Panc1 (cell line): ENCODE data around the gene NSMCE1. TPM values are rescaled to one million over a fixed set of nuclear protein-coding genes. Genes with fewer than 3 reads are reported as not detected.

ENCODE experiments used
- ATAC-seq: fragments of 200-7000 bp; cut with Tn5 transposase; 2 replicates; pipeline ENCODE4 v1.9.1; 2020; ENCODE audit warnings: mild to moderate bottlenecking, moderate library complexity
- BruUV-seq: library from RNA; stranded (reverse); fragments of 400-500 nt; replicated peaks from 2 replicates; lab custom pipeline; 2021; lab: Mats Ljungman, UMichigan
- CTCF ChIA-PET: fragments of 300-600 bp; sonication (Branson Sonifier 250); formaldehyde crosslinking; loops from one replicate; lab custom pipeline; 2022; ENCODE audit warnings: antibody characterized with exemption; lab: Charles Lee
- POLR2A ChIA-PET: fragments of 300-600 bp; sonication (Branson Sonifier 250); formaldehyde crosslinking; loops from one replicate; lab custom pipeline; 2022; ENCODE audit warnings: antibody characterized with exemption; lab: Charles Lee
- DNase-seq: peaks from one replicate; pipeline ENCODE4 v3.0.0-alpha.2; 2010; ENCODE audit warnings: low read depth, low spot score
- H3K27ac ChIP-seq: 2 replicates; pipeline ENCODE4 v1.5.1; 2011; ENCODE audit warnings: mild to moderate bottlenecking, low read length, inconsistent platforms
- H3K27me3 ChIP-seq: fragments of 200-500 bp; sonication (Bioruptor generic); 2 replicates; pipeline ENCODE4 v1.6.0; 2014; ENCODE audit warnings: low read length, inconsistent platforms; ENCODE audit not compliant: control insufficient read depth, insufficient read depth
- H3K36me3 ChIP-seq: fragments of 200-500 bp; sonication (Bioruptor generic); 2 replicates; pipeline ENCODE4 v1.5.1; 2014; ENCODE audit warnings: inconsistent platforms, mild to moderate bottlenecking, low read length, moderate library complexity; ENCODE audit not compliant: control insufficient read depth, insufficient read depth
- H3K4me1 ChIP-seq: 2 replicates; pipeline ENCODE4 v1.5.1; 2011; ENCODE audit warnings: inconsistent platforms, mild to moderate bottlenecking, low read length, moderate library complexity; ENCODE audit not compliant: control insufficient read depth, insufficient read depth
- H3K4me3 ChIP-seq, 2 experiments: 2 replicates each; pipeline ENCODE4 v1.5.1; 2011 to 2012; ENCODE audit warnings: low read depth in 2 of 2, low read length in 2 of 2, mild to moderate bottlenecking in 2 of 2, inconsistent platforms in 1 of 2, moderate library complexity in 1 of 2
- H3K9me3 ChIP-seq: fragments of 200-500 bp; sonication (Bioruptor generic); 2 replicates; pipeline ENCODE4 v1.5.1; 2014; ENCODE audit warnings: low read depth, mild to moderate bottlenecking, inconsistent platforms, low read length, moderate library complexity; ENCODE audit not compliant: control insufficient read depth, insufficient read depth
- POLR2AphosphoS5 ChIP-seq: IDR thresholded peaks from 2 replicates; pipeline ENCODE4 v1.6.1; 2012; ENCODE audit warnings: mild to moderate bottlenecking, low read depth, low read length, moderate library complexity
- SIN3A ChIP-seq: IDR thresholded peaks from 2 replicates; pipeline ENCODE4 v1.6.1; 2012; ENCODE audit warnings: low read depth, mild to moderate bottlenecking, low read length, moderate library complexity, borderline replicate concordance; ENCODE audit not compliant: insufficient read depth
- TCF7L2 ChIP-seq: IDR thresholded peaks from 2 replicates; pipeline ENCODE4 v1.6.1; 2011; ENCODE audit warnings: mild to moderate bottlenecking, low read depth, low read length, inconsistent platforms
- in situ Hi-C: cut with HindIII; loops from 2 replicates; pipeline ENCODE4 v1.10.0; 2016; ENCODE audit warnings: low sequenced_read_pairs, low pct_unique_long_range_greater_than_20kb
- intact Hi-C: fragments of 100-400 bp; cut with micrococcal nuclease; formaldehyde crosslinking; loops from one replicate; pipeline ENCODE4 v1.10.0; 2022; ENCODE audit not compliant: unreplicated experiment
- total RNA-seq: library from RNA; stranded (reverse); gene quantifications from one replicate; pipeline ENCODE4 v1.2.1, GENCODE V29; 2021; ENCODE audit not compliant: unreplicated experiment
- TF ChIP-seq, protein P1 (sequence below): fragments of 450-650 bp; IDR thresholded peaks from 2 replicates; pipeline ENCODE4 v1.5.1; 2017; ENCODE audit warnings: mild to moderate bottlenecking
- TF ChIP-seq, protein P2 (sequence below), 2 experiments: IDR thresholded peaks; 2 replicates each; pipeline ENCODE4 v1.6.1; 2011 to 2012; ENCODE audit warnings: low read depth in 2 of 2, control low read depth in 1 of 2, low read length in 1 of 2, mild to moderate bottlenecking in 1 of 2, moderate library complexity in 1 of 2; ENCODE audit not compliant: insufficient read depth in 1 of 2

NSMCE1 gene
- total RNA-seq, 1 experiment from 2014 or later: 48.2 TPM

DNA sequence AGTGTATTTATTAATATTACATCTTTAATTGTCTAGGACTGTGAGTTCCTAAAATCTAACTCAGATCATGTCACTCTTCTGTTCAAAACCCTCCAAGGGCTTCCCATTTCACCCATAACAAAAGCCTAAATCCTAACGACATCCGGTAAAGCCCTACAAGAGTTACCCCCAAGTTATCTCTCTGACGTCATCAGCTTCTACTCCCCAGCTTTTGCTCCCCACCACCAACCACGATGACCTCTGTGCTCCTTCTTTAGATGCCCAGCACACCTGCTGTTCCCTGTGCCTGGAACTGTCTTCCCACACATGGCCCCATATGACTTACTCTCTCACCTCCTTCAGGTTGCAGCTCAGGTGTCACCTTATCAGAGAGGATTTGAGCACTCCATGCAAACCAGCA, 71.6 kb downstream of the NSMCE1 start:
- H3K4me3 ChIP-seq: no peak overlapping the region
- no peaks in the 10 kb centered on the region for H3K4me1 ChIP-seq
- no peaks in the 10 kb centered on the region for H3K36me3 ChIP-seq
- ChIA-PET CTCF (no interaction called here), POLR2A (no interaction called here)
- H3K27me3 ChIP-seq: no peaks in the 10 kb centered on the region
- H3K9me3 ChIP-seq: no peaks in the 10 kb centered on the region
- no peak for DNase-seq
- TF ChIP-seq, protein P1, sequence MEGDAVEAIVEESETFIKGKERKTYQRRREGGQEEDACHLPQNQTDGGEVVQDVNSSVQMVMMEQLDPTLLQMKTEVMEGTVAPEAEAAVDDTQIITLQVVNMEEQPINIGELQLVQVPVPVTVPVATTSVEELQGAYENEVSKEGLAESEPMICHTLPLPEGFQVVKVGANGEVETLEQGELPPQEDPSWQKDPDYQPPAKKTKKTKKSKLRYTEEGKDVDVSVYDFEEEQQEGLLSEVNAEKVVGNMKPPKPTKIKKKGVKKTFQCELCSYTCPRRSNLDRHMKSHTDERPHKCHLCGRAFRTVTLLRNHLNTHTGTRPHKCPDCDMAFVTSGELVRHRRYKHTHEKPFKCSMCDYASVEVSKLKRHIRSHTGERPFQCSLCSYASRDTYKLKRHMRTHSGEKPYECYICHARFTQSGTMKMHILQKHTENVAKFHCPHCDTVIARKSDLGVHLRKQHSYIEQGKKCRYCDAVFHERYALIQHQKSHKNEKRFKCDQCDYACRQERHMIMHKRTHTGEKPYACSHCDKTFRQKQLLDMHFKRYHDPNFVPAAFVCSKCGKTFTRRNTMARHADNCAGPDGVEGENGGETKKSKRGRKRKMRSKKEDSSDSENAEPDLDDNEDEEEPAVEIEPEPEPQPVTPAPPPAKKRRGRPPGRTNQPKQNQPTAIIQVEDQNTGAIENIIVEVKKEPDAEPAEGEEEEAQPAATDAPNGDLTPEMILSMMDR: no peak
- no peak for TF ChIP-seq POLR2AphosphoS5
- TF ChIP-seq, protein P2, sequence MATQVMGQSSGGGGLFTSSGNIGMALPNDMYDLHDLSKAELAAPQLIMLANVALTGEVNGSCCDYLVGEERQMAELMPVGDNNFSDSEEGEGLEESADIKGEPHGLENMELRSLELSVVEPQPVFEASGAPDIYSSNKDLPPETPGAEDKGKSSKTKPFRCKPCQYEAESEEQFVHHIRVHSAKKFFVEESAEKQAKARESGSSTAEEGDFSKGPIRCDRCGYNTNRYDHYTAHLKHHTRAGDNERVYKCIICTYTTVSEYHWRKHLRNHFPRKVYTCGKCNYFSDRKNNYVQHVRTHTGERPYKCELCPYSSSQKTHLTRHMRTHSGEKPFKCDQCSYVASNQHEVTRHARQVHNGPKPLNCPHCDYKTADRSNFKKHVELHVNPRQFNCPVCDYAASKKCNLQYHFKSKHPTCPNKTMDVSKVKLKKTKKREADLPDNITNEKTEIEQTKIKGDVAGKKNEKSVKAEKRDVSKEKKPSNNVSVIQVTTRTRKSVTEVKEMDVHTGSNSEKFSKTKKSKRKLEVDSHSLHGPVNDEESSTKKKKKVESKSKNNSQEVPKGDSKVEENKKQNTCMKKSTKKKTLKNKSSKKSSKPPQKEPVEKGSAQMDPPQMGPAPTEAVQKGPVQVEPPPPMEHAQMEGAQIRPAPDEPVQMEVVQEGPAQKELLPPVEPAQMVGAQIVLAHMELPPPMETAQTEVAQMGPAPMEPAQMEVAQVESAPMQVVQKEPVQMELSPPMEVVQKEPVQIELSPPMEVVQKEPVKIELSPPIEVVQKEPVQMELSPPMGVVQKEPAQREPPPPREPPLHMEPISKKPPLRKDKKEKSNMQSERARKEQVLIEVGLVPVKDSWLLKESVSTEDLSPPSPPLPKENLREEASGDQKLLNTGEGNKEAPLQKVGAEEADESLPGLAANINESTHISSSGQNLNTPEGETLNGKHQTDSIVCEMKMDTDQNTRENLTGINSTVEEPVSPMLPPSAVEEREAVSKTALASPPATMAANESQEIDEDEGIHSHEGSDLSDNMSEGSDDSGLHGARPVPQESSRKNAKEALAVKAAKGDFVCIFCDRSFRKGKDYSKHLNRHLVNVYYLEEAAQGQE (IDR thresholded peaks at IDR 0.05; ENCODE audit: insufficient read depth in 1 of 2, low read depth in 2 of 2, low read length in 1 of 2): no peak
- TF ChIP-seq TCF7L2: no peak
- no peak for TF ChIP-seq SIN3A
- intact Hi-C loops: no loop called here
- H3K27ac ChIP-seq: no peak overlapping the region
- in situ Hi-C loops: no loop called here
- no TSS peak for BruUV-seq
- ATAC-seq: no peak

DNA sequence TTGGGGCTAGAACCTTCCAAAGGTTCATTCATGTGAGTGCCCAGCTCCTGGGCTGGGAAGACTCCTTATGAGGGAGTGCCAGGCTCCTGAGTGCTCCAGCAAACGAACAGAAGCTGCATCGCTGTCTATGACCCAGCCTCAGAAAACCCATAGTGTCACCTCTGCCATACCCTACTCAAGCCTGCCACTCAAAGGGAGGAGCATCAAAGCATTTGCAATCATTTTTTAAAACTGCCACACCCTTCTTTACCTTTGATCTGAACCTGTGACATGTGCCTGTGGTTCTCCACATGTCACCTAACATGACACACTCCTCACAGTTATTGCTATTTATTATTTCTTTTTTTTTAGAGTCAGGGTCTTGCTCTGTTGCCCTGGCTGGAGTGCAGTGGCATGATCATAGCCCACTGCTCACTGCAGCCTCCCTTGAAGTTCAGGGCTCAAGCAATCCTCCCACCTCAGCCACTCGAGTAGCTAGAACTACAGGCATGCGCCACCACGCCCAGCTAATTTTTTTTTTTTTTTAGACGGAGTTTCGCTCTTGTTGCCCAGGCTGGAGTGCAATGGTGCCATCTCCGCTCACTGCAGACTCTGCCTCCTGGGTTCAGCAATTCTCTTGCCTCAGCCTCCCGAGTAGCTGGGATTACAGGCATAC, 72.5 kb downstream of the NSMCE1 start:
- Histone ChIP-seq H3K27me3 (no peaks in the 10 kb centered on the region), H3K4me1 (no peaks in the 10 kb centered on the region), H3K36me3 (no peaks in the 10 kb centered on the region), H3K4me3 (no peak overlapping the region), H3K9me3 (no peaks in the 10 kb centered on the region), H3K27ac (no peak overlapping the region)
- POLR2A ChIA-PET: no interaction called here
- in situ Hi-C loops: no loop called here
- intact Hi-C loops: no loop called here
- CTCF ChIA-PET: interaction anchor here (0.6 kb wide), 1 partner anchor 27 kb away, joined by 4 read pairs; no protein-coding TSS in a partner anchor
- BruUV-seq: no TSS peak
- ATAC-seq (no peak), DNase-seq (no peak)
- TF ChIP-seq SIN3A (no peak), TCF7L2 (no peak), POLR2AphosphoS5 (no peak)
- TF ChIP-seq, protein P1: no peak
- TF ChIP-seq, protein P2 (IDR thresholded peaks at IDR 0.05; ENCODE audit: insufficient read depth in 1 of 2, low read depth in 2 of 2, low read length in 1 of 2): no peak
